Measurements from ENCODE around the gene OR51E1.

Gene OR51E1

DNA sequence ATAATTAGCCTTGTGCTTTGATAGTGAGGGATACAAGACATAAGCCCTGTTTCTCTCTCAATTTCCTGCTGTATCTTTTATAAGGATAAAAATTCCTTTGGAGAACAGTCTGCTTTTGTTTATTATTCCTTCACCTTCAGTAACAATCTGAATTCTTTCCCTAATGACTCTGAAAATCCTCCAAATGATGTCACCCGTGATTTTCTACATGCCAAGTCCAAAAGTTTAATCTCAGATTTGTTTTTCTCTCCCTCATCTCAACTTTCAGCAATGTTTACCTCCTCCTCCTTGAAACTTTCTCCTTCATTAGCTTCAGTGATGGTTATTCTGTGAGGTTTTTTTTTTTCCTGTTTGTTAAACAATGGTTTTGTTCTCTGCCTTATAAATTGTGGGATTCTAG, 51.7 kb downstream of the OR51E1 start:
- no peak for DNase-seq (ENCODE audit: extremely low read depth, low read depth)
- TF ChIP-seq, protein P1, sequence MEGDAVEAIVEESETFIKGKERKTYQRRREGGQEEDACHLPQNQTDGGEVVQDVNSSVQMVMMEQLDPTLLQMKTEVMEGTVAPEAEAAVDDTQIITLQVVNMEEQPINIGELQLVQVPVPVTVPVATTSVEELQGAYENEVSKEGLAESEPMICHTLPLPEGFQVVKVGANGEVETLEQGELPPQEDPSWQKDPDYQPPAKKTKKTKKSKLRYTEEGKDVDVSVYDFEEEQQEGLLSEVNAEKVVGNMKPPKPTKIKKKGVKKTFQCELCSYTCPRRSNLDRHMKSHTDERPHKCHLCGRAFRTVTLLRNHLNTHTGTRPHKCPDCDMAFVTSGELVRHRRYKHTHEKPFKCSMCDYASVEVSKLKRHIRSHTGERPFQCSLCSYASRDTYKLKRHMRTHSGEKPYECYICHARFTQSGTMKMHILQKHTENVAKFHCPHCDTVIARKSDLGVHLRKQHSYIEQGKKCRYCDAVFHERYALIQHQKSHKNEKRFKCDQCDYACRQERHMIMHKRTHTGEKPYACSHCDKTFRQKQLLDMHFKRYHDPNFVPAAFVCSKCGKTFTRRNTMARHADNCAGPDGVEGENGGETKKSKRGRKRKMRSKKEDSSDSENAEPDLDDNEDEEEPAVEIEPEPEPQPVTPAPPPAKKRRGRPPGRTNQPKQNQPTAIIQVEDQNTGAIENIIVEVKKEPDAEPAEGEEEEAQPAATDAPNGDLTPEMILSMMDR (IDR thresholded peaks at IDR 0.05; ENCODE audit: low read depth, low read length) = no peak

DNA sequence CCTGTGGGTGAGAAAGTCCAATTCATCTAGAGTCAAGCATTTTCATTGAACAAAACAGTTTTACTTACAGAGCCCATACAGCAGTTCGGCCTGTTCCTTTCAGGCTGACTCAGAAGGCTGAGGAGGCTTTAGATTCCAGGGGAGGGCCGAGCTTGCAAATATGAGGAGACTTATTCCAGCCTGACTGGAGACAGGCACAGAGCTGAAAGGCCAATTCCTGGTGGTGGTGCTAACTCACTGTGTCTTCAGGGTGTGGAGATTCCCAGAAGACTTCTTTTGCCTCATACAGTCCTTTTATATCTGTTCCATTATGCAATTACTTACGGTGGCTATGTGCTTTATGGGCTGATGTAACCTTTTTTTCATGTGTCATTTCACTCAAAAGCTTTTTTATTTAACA, 53.8 kb downstream of the OR51E1 start, which contains the start of gene OR51E2:
Gene OR51E2, minus strand, starts transcription at position 269 of the 400 bp plus-strand sequence. CDS start 15,142 bp downstream, outside the sequence.
- TF ChIP-seq, protein P1 (IDR thresholded peaks at IDR 0.05; ENCODE audit: low read depth, low read length) = no peak

DNA sequence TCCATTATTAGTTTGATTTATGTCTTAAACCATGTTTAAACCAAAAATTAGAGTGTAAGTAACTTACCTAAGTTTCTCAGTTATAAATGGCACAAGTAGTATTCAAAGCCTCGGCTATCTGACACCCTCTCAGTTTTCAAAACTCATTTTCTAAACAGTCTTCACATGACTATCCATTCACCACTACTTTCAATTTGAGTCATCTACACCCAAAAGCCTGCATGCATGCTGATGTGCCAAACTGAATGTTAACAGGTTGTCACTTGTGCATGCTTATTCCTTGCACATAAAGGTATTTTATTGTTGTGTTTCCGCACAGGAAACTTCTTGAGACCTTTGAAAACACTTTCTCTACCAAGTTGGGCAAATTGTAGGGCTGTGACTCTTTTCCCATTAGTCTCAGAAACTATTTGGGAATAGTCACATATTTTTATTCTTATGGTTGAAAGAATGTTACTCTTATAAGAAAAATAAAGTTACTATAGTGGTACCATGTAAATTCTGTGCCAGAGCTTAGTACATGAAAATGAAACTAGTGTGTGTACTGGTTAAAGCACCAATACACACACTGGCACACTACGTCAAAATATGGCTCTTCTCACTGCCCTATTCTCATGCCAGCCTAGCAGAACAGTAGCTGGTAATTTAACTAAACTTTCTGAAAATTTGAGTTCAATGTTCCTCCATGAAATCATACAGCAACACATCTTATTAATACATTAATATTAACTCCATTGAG, 56.1 kb downstream of the OR51E1 start:
- TF ChIP-seq, protein P1 (IDR thresholded peaks at IDR 0.05; ENCODE audit: low read depth, low read length) = no peak
- DNase-seq (ENCODE audit: extremely low read depth, low read depth) = no peak

More for the DNA sequence above, 53.8 kb downstream of the OR51E1 start, which contains the start of gene OR51E2:
- DNase-seq (ENCODE audit: extremely low read depth, low read depth) = no peak

DNA sequence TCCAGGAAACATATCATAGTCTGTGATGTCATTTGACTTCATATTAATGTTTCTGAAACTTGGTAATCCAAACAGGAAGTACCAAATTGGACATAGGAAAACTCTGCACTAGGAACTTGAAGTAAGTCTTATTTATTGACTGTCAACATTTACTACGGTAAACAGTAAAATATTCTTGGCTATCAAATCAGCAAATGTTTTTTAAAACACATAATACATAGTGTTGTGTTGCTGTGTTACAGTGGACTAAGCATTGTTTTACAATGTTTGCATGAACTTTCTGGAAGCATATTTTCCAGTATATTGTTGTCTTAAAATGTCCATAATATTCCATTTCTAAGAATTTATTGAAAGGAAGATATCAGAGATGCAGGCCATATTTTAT, 56.6 kb downstream of the OR51E1 start:
- no peak for DNase-seq (ENCODE audit: extremely low read depth, low read depth)
- TF ChIP-seq, protein P1 (IDR thresholded peaks at IDR 0.05; ENCODE audit: low read depth, low read length) = no peak

DNA sequence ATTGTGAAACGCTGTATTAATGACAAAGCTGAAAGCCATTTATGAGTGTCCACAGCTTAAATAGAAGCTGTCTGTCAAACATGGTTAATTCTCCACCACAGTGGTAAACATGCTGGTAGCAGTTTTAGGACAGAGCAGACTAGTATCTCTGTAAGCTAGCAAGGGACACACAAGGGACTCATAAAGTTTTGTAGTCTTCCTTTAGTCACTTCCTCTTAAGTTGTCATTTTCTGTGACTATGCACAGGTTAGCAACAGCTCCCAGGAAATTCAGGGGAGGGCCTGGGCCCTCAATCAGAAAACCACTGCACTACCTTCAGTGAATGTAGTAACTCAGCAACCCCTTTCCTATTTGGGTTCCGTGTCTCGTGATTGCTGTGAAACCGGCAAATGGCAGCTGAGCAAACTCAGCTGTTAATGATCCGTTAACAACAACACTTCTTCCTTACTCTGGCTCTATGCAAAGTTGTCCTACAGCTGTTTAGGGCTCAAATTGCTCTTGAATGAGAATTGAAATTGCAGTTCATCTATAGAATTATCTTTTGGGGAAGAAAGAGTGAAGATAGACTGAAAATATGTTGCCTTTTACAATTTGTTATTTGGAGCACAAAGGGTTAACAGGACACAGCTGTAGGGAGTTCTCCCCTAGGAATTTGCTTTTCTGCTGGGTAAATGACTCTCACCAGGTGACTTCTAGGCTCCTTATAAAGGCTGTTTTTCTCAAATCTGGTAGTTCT, 60.4 kb downstream of the OR51E1 start, which contains the start of gene MMP26:
Gene MMP26, plus strand, starts transcription at position 731 of the 736 bp plus-strand sequence.
- no peak for DNase-seq (ENCODE audit: extremely low read depth, low read depth)
- TF ChIP-seq, protein P1 (IDR thresholded peaks at IDR 0.05; ENCODE audit: low read depth, low read length) = no peak

DNA sequence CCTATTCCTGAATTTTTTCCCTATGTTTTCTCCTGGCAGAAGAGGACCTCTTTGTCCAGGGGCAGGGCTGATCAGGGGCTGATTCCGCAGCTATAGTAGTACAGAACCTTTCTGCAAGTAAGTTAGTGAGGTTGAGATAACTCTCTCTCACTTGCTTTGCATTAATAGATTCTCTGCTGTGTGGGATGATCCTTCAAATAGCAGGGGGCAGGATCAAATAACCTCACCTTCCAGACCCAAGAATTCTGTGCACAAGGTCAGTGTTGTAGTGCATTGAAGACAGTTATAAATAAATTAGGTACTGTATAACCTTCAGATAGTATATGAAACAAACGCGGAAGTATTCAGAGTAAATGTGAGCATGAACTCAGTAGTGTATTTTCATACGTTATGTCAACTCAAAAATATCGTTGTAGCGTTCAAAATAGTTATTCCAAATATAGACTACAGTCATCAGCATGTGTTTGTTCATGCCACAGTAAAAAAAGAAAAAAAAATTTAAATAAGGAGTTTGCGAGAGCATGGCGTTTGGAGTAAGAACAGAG, 61.1 kb downstream of the OR51E1 start:
- TF ChIP-seq, protein P1 (IDR thresholded peaks at IDR 0.05; ENCODE audit: low read depth, low read length) = no peak
- DNase-seq (ENCODE audit: extremely low read depth, low read depth) = no peak

All from AG09319 (cell line).